GM12878 (cell line): Measurements from ENCODE around the gene TRPV5. TPM values are rescaled to one million over a fixed set of nuclear protein-coding genes. Genes with fewer than 3 reads are reported as not detected.

Experiments used
- ATAC-seq: fragments of 200-7000 bp; cut with Tn5 transposase; 3 replicates; pipeline ENCODE4 v1.9.1; 2020; ENCODE audit warnings: mild to moderate bottlenecking, moderate library complexity
- BruUV-seq: library from RNA; stranded (reverse); fragments of 400-500 nt; replicated peaks from 2 replicates; lab custom pipeline; 2021; lab: Mats Ljungman, UMichigan
- CTCF ChIA-PET: fragments of 300-600 bp; sonication (Branson Sonifier 250); formaldehyde crosslinking; extraction: SDS; loops from one replicate; lab custom pipeline; 2021; ENCODE audit warnings: inconsistent platforms; lab: Yijun Ruan, JAX
- POLR2A ChIA-PET: fragments of 350-600 bp; formaldehyde crosslinking; extraction: SDS; loops from one replicate; lab custom pipeline; 2021; ENCODE audit warnings: inconsistent platforms; lab: Charles Lee
- RAD21 ChIA-PET: fragments of 300-600 bp; sonication (Branson Sonifier 250); formaldehyde crosslinking; loops from one replicate; lab custom pipeline; 2023; ENCODE audit warnings: antibody characterized with exemption; ENCODE audit not compliant: unreplicated experiment; lab: Charles Lee
- SMC1A ChIA-PET: fragments of 300-600 bp; sonication (Branson Sonifier 250); formaldehyde crosslinking; loops from one replicate; lab custom pipeline; 2023; ENCODE audit not compliant: unreplicated experiment, uncharacterized antibody; lab: Charles Lee
- DNase-seq: peaks from one replicate; pipeline ENCODE4 v3.0.0-alpha.2; 2011; ENCODE audit warnings: low read depth, low spot score
- FAIRE-seq: peaks from 3 replicates; lab custom pipeline; 2011; peaks lifted over from hg19 to GRCh38; lab: Jason Lieb, UNC
- H2AFZ ChIP-seq: 2 replicates; pipeline ENCODE4 v1.6.0; 2011; ENCODE audit warnings: low read depth, low read length, control low read depth; ENCODE audit not compliant: control insufficient read depth
- H3K27ac ChIP-seq: 2 replicates; pipeline ENCODE4 v1.5.1; 2011; ENCODE audit warnings: control low read depth; ENCODE audit not compliant: control insufficient read depth, insufficient read depth
- H3K27me3 ChIP-seq, 2 experiments: replicated peaks in 1 of 2; 2 replicates each; pipeline versions ENCODE4 v1.6.0 to v1.6.1; 2011; ENCODE audit warnings: low read length in 1 of 2; ENCODE audit not compliant: control insufficient read depth in 2 of 2, insufficient read depth in 2 of 2
- H3K36me3 ChIP-seq, 2 experiments: 2 replicates each; pipeline ENCODE4 v1.5.1; 2011; ENCODE audit warnings: low read length in 1 of 2; ENCODE audit not compliant: control insufficient read depth in 2 of 2, insufficient read depth in 2 of 2
- H3K4me1 ChIP-seq: 2 replicates; pipeline ENCODE4 v1.6.1; 2011; ENCODE audit warnings: mild to moderate bottlenecking, low read length, moderate library complexity, mixed read lengths; ENCODE audit not compliant: control insufficient read depth, insufficient read depth
- H3K4me2 ChIP-seq: 2 replicates; pipeline ENCODE4 v1.6.0; 2011; ENCODE audit warnings: control low read depth; ENCODE audit not compliant: control insufficient read depth, insufficient read depth
- H3K4me3 ChIP-seq: fragments of 200-600 bp; sonication (generic); 2 replicates; pipeline ENCODE4 v1.5.1; 2016
- H3K79me2 ChIP-seq: 2 replicates; pipeline ENCODE4 v1.6.0; 2011; ENCODE audit warnings: low read length; ENCODE audit not compliant: control insufficient read depth, insufficient read depth
- H3K9ac ChIP-seq: 2 replicates; pipeline ENCODE4 v1.8.0; 2011; ENCODE audit warnings: low read length, control low read depth, mixed read lengths; ENCODE audit not compliant: control insufficient read depth, insufficient read depth
- H3K9me3 ChIP-seq: replicated peaks from 3 replicates; pipeline ENCODE4 v1.5.1; 2011; ENCODE audit warnings: mild to moderate bottlenecking, low read length; ENCODE audit not compliant: control insufficient read depth, insufficient read depth
- H4K20me1 ChIP-seq: 2 replicates; pipeline ENCODE4 v1.6.0; 2011; ENCODE audit not compliant: control insufficient read depth, insufficient read depth
- CBFB ChIP-seq: IDR thresholded peaks from 2 replicates; pipeline ENCODE4 v1.6.1; 2016; ENCODE audit warnings: antibody characterized with exemption, low read depth
- CHD1 ChIP-seq: IDR thresholded peaks from 2 replicates; pipeline ENCODE4 v1.6.1; 2012; ENCODE audit warnings: low read depth, low read length, improper control_type of control experiment
- CHD4 ChIP-seq: fragments of 200-600 bp; sonication (generic); IDR thresholded peaks from 2 replicates; pipeline ENCODE4 v1.6.1; 2016; ENCODE audit warnings: mild to moderate bottlenecking
- HDAC6 ChIP-seq: fragments of 200-600 bp; sonication (generic); IDR thresholded peaks from one replicate; pipeline ENCODE4 v1.8.0; 2017; ENCODE audit warnings: antibody characterized with exemption; ENCODE audit not compliant: unreplicated experiment
- IRF4 ChIP-seq: IDR thresholded peaks from 2 replicates; pipeline ENCODE4 v1.6.1; 2011; ENCODE audit warnings: low read depth, low read length
- POLR2A ChIP-seq: IDR thresholded peaks from 2 replicates; pipeline ENCODE4 v1.6.1; 2011; ENCODE audit warnings: low read depth, mild to moderate bottlenecking, low read length
- POLR2AphosphoS5 ChIP-seq: IDR thresholded peaks from 2 replicates; pipeline ENCODE4 v1.6.1; 2011; ENCODE audit warnings: mild to moderate bottlenecking, low read length, inconsistent platforms
- POU2F2 ChIP-seq: IDR thresholded peaks from 3 replicates; pipeline ENCODE4 v1.6.1; 2011; ENCODE audit warnings: low read depth, mild to moderate bottlenecking, low read length, borderline replicate concordance
- SMAD1 ChIP-seq: fragments of 450-650 bp; IDR thresholded peaks from 2 replicates; pipeline ENCODE4 v1.6.1; 2018; ENCODE audit warnings: mild to moderate bottlenecking, low read depth; ENCODE audit not compliant: partially characterized antibody
- SREBF2 ChIP-seq: IDR thresholded peaks from 2 replicates; pipeline ENCODE4 v1.6.1; 2012; ENCODE audit warnings: mild to moderate bottlenecking, low read length
- STAT3 ChIP-seq: IDR thresholded peaks from 2 replicates; pipeline ENCODE4 v1.6.1; 2011; ENCODE audit warnings: low read depth, low read length, improper control_type of control experiment
- ZNF622 ChIP-seq: fragments of 450-650 bp; IDR thresholded peaks from 2 replicates; pipeline ENCODE4 v1.6.1; 2017; ENCODE audit warnings: mild to moderate bottlenecking, inconsistent platforms
- WGBS: methylation state at CpG from one replicate; pipeline ENCODE4 v1.1.6; 2016; ENCODE audit warnings: low lambda C conversion rate; ENCODE audit not compliant: insufficient replicate concordance, insufficient coverage; ENCODE audit errors: missing lambda C conversion rate; 5-methylcytosine and 5-hydroxymethylcytosine counted together
- in situ Hi-C: fragments of 300-500 bp; cut with MboI; formaldehyde crosslinking; loops from 9 replicates; pipeline ENCODE4 v1.14.3; 2018; ENCODE audit warnings: mixed read lengths
- intact Hi-C: fragments of 100-400 bp; cut with micrococcal nuclease; formaldehyde crosslinking; loops from one replicate; pipeline ENCODE4 v1.14.2; 2022; ENCODE audit not compliant: unreplicated experiment
- polyA plus RNA-seq, 11 experiments: library from polyadenylated mRNA; depleted of rRNA in 4 of 11; unstranded in 6 of 11; stranded (reverse) in 5 of 11; fragments of >200 nt; fragmentation: Nextera tagmentation in 4 of 11; fragmentation: Illumina TruSeq in 1 of 11; extraction: Ambion mirVana in 4 of 11; extraction: Trizol in 1 of 11; gene quantifications; 1 replicate in 1 of 11; 2 replicates in 10 of 11; pipeline versions ENCODE4 v1.2.1 to v1.2.3, GENCODE V29; 2011 to 2016; ENCODE audit warnings: inconsistent platforms in 2 of 11, missing spikeins in 2 of 11, low read depth in 1 of 11
- total RNA-seq, 4 experiments: library from RNA; depleted of rRNA in 3 of 4; stranded (reverse); fragments of >200 nt in 3 of 4; fragmentation: Illumina TruSeq in 1 of 4; extraction: Trizol in 1 of 4; gene quantifications; 2 replicates each; pipeline versions ENCODE4 v1.2.1 to v1.2.3, GENCODE V29; 2013 to 2021
- TF ChIP-seq, protein P1 (sequence below): fragments of 450-650 bp; IDR thresholded peaks from 2 replicates; pipeline ENCODE4 v1.6.1; 2017; ENCODE audit warnings: mild to moderate bottlenecking, low read depth, inconsistent platforms; ENCODE audit not compliant: poor library complexity, severe bottlenecking
- TF ChIP-seq, protein P2 (sequence below): fragments of 450-650 bp; IDR thresholded peaks from 2 replicates; pipeline ENCODE4 v1.6.1; 2016; ENCODE audit warnings: mild to moderate bottlenecking
- TF ChIP-seq, protein P3 (sequence below): fragments of 150-350 bp; IDR thresholded peaks from 2 replicates; pipeline ENCODE4 v1.6.1; 2016; ENCODE audit warnings: low read depth, low read length
- TF ChIP-seq, protein P4 (sequence below): IDR thresholded peaks from 2 replicates; pipeline ENCODE4 v1.6.1; 2012; ENCODE audit warnings: low read depth, low read length, improper control_type of control experiment

Gene TRPV5
- total and polyA plus RNA-seq, 10 of the 15 experiments (the other 5 are each of a cell fraction or from before 2014, with no cell fraction given) = not detected

DNA sequence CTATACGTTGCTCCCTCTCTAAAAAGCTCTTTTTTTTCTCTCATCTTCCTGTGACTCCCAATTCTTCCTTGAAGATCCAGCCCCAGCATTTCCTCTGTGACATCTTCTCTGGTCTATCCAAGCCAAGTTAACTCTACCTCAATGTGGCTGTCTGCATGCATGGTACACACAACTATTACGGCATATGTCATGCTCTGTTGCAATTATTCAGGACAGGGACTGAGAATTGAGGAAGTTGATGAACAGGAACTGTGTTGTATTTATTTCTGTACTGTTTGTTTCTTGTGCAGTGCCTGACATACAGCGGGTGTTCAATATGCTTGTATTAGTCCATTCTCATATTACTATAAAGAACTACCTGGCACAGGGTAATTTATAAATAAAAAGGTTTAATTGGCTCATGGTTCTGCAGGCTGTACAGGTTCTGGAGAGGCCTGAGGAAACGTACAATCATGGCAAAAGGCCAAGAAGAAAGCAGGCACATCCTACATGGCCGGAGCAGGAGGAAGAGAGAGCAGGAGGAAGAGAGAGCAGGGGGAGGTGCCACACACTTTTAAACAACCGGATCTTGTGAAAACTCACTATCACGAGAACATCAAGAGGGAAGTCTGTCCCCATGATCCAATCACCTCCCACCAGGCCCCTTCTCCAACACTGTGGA, 6.3 kb downstream of the TRPV5 start:
- RAD21 ChIA-PET = no interaction called here
- POLR2A ChIA-PET = no interaction called here
- CTCF ChIA-PET = interaction anchor here (0.6 to 1.6 kb wide), 2 partner anchors 29 to 73 kb away, joined by 3 to 4 read pairs; no protein-coding TSS in a partner anchor
- Histone ChIP-seq H3K27me3 (no peaks in the 10 kb centered on the region; a peak in 3 of 4 replicates), H3K79me2 (no peaks in the 10 kb centered on the region), H3K36me3 (no peaks in the 10 kb centered on the region), H3K9me3 (no peaks in the 10 kb centered on the region; the same call in 2 of the 3 replicates), H3K9ac (no peak overlapping the region), H2AFZ (no peak overlapping the region), H3K27ac (no peak overlapping the region), H3K4me3 (no peak overlapping the region), H4K20me1 (no peaks in the 10 kb centered on the region), H3K4me1 (no peaks in the 10 kb centered on the region), H3K4me2 (no peak overlapping the region)
- DNase-seq (no peak), FAIRE-seq (no peak), ATAC-seq (no peak)
- intact Hi-C loops (no loop called here), in situ Hi-C loops (no loop called here)
- no TSS peak for BruUV-seq
- 7% methylated on average over 7 of the region's 7 CpGs for WGBS
- SMC1A ChIA-PET = no interaction called here
- TF ChIP-seq CBFB = no peak
- TF ChIP-seq, protein P1, sequence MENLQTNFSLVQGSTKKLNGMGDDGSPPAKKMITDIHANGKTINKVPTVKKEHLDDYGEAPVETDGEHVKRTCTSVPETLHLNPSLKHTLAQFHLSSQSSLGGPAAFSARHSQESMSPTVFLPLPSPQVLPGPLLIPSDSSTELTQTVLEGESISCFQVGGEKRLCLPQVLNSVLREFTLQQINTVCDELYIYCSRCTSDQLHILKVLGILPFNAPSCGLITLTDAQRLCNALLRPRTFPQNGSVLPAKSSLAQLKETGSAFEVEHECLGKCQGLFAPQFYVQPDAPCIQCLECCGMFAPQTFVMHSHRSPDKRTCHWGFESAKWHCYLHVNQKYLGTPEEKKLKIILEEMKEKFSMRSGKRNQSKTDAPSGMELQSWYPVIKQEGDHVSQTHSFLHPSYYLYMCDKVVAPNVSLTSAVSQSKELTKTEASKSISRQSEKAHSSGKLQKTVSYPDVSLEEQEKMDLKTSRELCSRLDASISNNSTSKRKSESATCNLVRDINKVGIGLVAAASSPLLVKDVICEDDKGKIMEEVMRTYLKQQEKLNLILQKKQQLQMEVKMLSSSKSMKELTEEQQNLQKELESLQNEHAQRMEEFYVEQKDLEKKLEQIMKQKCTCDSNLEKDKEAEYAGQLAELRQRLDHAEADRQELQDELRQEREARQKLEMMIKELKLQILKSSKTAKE = no peak
- no peak for TF ChIP-seq SMAD1
- TF ChIP-seq IRF4 = no peak
- no peak for TF ChIP-seq CHD1
- TF ChIP-seq POLR2A = no peak
- no peak for TF ChIP-seq POU2F2
- TF ChIP-seq HDAC6 = no peak
- no peak for TF ChIP-seq STAT3
- no peak for TF ChIP-seq ZNF622
- TF ChIP-seq CHD4 = no peak
- TF ChIP-seq SREBF2 = no peak
- TF ChIP-seq POLR2AphosphoS5 = no peak
- TF ChIP-seq, protein P2, sequence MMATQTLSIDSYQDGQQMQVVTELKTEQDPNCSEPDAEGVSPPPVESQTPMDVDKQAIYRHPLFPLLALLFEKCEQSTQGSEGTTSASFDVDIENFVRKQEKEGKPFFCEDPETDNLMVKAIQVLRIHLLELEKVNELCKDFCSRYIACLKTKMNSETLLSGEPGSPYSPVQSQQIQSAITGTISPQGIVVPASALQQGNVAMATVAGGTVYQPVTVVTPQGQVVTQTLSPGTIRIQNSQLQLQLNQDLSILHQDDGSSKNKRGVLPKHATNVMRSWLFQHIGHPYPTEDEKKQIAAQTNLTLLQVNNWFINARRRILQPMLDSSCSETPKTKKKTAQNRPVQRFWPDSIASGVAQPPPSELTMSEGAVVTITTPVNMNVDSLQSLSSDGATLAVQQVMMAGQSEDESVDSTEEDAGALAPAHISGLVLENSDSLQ = no peak
- TF ChIP-seq, protein P3, sequence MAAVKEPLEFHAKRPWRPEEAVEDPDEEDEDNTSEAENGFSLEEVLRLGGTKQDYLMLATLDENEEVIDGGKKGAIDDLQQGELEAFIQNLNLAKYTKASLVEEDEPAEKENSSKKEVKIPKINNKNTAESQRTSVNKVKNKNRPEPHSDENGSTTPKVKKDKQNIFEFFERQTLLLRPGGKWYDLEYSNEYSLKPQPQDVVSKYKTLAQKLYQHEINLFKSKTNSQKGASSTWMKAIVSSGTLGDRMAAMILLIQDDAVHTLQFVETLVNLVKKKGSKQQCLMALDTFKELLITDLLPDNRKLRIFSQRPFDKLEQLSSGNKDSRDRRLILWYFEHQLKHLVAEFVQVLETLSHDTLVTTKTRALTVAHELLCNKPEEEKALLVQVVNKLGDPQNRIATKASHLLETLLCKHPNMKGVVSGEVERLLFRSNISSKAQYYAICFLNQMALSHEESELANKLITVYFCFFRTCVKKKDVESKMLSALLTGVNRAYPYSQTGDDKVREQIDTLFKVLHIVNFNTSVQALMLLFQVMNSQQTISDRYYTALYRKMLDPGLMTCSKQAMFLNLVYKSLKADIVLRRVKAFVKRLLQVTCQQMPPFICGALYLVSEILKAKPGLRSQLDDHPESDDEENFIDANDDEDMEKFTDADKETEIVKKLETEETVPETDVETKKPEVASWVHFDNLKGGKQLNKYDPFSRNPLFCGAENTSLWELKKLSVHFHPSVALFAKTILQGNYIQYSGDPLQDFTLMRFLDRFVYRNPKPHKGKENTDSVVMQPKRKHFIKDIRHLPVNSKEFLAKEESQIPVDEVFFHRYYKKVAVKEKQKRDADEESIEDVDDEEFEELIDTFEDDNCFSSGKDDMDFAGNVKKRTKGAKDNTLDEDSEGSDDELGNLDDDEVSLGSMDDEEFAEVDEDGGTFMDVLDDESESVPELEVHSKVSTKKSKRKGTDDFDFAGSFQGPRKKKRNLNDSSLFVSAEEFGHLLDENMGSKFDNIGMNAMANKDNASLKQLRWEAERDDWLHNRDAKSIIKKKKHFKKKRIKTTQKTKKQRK = no peak
- TF ChIP-seq, protein P4, sequence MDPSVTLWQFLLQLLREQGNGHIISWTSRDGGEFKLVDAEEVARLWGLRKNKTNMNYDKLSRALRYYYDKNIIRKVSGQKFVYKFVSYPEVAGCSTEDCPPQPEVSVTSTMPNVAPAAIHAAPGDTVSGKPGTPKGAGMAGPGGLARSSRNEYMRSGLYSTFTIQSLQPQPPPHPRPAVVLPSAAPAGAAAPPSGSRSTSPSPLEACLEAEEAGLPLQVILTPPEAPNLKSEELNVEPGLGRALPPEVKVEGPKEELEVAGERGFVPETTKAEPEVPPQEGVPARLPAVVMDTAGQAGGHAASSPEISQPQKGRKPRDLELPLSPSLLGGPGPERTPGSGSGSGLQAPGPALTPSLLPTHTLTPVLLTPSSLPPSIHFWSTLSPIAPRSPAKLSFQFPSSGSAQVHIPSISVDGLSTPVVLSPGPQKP = no peak
